OCI-LY3 (cell line): ENCODE measurements around the gene GANAB.
"Not testable (repeated sequence)": the region's sequence is repeated elsewhere in the genome, so short reads cannot be mapped to it uniquely, and the experiment has no call there.

Experiments
- CTCF ChIP-seq: fragments of 200-600, 300-600 bp; sonication (generic); IDR thresholded peaks from 2 replicates; pipeline ENCODE4 v1.5.1; 2014; ENCODE audit warnings: antibody characterized with exemption, low read length, low read depth
- EZH2phosphoT487 ChIP-seq: fragments of 200-600 bp; shearing (Covaris generic); IDR thresholded peaks from 2 replicates; pipeline ENCODE4 v1.6.1; 2018; ENCODE audit warnings: antibody characterized with exemption, mixed run types, low read depth

GRCh38 chr11:62675415-62675814, 29.0 kb upstream of the GANAB start:
- not testable (repeated sequence) for TF ChIP-seq CTCF, EZH2phosphoT487
